LNCaP clone FGC (cell line): Measurements from ENCODE around the gene SMIM24.
"Not testable (repeated sequence)": the region's sequence is repeated elsewhere in the genome, so short reads cannot be mapped to it uniquely, and the experiment has no call there.

Source experiments
- DNase-seq: peaks from one replicate; pipeline ENCODE4 v3.0.0-alpha.2; 2011; ENCODE audit warnings: low read depth
- H3K4me3 ChIP-seq: 2 replicates; pipeline ENCODE4 v1.5.1; 2011; ENCODE audit warnings: mild to moderate bottlenecking, low read depth, low read length, control low read depth
- TF ChIP-seq, protein P1 (sequence below): IDR thresholded peaks from 2 replicates; pipeline ENCODE4 v1.5.1; 2012; ENCODE audit warnings: mild to moderate bottlenecking; ENCODE audit not compliant: control insufficient read depth, insufficient read depth; ENCODE audit errors: extremely low read depth

Gene SMIM24

DNA sequence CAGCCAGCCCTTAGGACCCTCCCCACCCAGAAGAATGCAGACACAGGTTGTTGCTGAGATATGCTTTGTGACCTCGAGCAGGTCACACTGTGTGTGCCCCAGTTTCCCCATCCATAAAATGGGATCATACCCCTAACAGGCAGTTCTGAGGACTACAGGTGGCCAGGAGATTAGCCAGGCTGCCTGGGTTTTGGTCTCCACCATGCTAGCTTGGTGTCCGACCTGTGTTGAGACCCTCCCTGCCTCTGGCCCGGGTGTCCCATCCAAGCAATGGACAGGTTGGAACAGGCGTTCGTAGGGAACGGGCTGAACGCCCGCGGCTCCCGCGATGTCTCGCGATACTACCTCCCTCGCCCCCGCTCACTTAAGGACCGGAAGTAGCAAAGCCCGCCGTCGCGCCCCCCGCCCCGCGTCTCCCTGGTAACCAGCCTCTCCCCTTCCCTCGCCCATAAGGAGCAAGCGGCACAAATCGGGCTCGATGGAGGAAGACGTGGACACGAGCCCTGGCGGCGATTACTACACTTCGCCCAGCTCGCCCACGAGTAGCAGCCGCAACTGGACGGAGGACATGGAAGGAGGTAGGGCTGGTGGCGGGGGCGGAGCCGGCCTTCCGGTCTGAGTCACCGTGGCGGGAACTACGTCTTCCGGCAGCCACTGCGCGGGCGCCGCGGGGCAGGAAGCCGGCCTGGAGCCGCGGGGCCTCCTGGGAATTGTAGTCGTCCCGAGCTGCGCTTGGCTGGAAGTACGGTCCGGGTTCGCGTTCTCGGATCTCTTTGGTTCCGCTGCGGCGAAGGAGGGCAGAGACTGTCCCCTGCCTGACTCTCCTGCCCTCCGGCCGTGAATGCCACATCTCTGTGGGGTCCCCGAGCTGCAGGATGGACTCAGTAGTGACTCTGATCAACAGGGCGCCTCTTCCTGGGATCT is 45.4 kb downstream of the SMIM24 start:
- TF ChIP-seq, protein P1, sequence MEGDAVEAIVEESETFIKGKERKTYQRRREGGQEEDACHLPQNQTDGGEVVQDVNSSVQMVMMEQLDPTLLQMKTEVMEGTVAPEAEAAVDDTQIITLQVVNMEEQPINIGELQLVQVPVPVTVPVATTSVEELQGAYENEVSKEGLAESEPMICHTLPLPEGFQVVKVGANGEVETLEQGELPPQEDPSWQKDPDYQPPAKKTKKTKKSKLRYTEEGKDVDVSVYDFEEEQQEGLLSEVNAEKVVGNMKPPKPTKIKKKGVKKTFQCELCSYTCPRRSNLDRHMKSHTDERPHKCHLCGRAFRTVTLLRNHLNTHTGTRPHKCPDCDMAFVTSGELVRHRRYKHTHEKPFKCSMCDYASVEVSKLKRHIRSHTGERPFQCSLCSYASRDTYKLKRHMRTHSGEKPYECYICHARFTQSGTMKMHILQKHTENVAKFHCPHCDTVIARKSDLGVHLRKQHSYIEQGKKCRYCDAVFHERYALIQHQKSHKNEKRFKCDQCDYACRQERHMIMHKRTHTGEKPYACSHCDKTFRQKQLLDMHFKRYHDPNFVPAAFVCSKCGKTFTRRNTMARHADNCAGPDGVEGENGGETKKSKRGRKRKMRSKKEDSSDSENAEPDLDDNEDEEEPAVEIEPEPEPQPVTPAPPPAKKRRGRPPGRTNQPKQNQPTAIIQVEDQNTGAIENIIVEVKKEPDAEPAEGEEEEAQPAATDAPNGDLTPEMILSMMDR = no peak
- DNase-seq = peak; percentile 81
- peak overlapping the region; percentile 59 for H3K4me3 ChIP-seq

DNA sequence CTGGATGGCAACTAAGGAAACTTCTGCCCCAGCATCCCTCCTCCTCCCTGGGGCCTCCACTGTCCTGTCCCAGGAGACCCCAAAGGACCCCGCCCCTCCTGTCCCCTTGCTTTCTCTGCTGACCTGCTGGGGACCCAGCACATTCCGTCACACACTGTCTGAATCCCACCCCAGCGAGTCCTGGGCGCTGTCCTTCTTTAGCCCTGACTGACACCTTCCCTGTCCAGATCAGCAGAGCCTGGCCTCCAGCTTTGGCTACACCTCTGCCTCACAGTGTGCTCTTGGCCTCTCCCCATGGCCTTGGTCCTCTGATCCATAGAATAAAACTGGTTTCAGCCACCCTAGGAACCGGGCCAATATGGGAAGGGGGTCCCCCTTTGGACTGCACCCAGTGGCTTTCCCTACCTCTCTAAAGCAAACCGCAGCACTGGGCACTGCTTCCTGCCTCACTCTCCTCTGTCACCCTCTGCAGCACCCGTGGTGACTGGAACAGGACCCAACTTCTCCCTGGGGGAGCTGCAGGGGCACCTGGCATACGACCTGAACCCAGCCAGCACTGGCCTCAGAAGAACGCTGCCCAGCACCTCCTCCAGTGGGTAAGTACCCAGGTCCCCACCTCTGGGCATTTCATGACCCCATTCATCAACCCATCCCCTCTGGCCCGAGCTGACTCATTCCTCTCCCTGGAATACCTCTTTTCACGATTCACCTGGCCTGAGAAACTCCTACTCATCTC is 46.4 kb downstream of the SMIM24 start:
- DNase-seq = no peak
- peak overlapping the region; percentile 59; the same call in 1 of the 2 replicates for H3K4me3 ChIP-seq
- TF ChIP-seq, protein P1 = no peak

DNA sequence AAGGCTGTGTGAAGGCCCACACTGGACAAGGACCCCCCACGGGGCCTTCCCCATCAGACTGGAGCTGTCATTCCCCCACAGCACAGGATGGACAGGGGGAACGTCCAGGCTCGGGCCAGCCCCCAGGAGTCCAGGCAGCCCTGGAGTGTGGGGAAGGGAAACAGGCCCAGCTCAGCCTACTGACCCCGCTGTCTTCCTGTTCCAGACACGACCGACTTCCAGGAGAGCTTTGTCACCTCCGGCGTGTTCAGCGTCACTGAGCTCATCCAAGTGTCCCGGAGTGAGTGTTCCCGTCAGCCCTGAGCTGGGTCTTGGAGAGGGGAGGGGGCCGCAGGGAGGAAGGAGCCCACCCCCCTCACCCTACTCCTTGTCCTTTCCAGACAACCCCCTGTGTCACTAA is 47.0 kb downstream of the SMIM24 start:
- TF ChIP-seq, protein P1 = no peak
- H3K4me3 ChIP-seq = no peak overlapping the region
- no peak for DNase-seq

DNA sequence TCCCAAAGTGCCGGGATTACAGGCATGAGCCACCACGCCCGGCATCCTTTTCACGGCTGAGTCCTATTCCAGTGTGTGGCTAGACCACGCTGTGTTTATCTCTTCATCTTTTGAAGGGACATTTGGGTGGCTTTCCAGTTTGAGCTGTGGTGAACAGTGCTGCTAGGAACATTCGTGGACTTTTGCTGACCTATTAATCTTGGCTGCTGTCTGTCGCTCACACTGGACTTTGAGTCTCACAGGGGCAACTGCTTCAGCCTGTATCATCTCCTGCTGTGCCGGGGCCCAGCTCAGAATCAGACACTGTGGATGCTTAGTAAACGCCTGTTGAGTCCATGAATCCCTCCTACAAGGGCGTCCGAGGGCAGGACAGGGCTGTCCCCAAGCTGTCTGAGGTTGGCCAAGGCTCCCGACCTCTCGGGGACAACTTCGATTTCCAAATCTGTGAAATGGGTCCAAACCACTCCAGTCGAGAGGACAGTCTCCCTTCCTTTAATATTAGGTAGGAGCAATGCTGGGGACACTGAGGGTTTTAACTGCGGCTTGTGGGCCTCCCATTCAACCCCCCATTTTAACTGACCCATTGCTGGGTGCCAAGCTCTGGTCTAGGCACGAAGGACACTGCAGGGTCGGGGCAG is 48.4 kb downstream of the SMIM24 start:
- TF ChIP-seq, protein P1 = no peak
- H3K4me3 ChIP-seq = no peak overlapping the region
- no peak for DNase-seq

DNA sequence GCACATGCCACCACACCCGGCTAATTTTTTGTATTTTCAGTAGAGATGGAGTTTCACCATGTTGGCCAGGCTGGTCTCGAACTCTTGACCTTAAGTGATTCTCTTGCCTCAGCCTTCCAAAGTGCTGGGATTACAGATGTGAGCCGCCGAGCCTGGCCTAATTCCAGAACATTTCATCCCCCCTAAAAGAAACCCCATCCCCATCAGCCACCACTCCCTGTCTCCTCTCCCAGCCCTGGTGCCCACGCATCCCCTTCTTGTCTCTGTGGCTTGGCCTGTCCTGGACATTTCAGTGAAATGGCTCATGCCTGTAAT is 50.0 kb downstream of the SMIM24 start:
- not testable (repeated sequence) for H3K4me3 ChIP-seq, DNase-seq

DNA sequence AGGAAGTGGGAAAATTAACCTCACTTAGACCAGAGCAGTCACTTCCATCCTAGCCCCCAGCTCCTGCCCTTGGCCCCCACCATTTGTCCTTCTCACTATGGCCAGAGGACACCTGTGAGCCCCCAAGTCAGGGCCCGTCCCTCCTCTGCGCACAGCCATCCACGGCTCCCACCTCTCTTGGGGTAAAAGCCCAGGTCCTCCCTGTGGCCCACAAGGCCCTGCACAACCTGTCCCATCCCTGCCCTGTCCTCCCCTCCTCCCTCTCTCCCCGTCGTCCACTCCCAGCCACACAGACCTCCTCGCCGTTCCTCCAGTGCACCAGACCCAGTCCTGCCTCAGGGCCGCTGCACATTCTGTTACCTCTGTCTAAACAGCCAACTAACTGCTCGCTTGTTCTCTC is 53.9 kb downstream of the SMIM24 start:
- DNase-seq = no peak
- TF ChIP-seq, protein P1 = no peak
- H3K4me3 ChIP-seq = no peak overlapping the region
